ENCODE measurements around the gene DNAJC4.

GRCh38 chr11:64247729-64248531, 17.6 kb downstream of the DNAJC4 start:
- TF ChIP-seq POLR2A (conservative IDR thresholded peaks at IDR 0.05): no peak
- no peak for TF ChIP-seq SETDB1 (IDR thresholded peaks at IDR 0.05; ENCODE audit: low read length)
- TF ChIP-seq MXI1 (IDR thresholded peaks at IDR 0.05; ENCODE audit: low read depth, low read length): no peak
- TF ChIP-seq, protein P1, sequence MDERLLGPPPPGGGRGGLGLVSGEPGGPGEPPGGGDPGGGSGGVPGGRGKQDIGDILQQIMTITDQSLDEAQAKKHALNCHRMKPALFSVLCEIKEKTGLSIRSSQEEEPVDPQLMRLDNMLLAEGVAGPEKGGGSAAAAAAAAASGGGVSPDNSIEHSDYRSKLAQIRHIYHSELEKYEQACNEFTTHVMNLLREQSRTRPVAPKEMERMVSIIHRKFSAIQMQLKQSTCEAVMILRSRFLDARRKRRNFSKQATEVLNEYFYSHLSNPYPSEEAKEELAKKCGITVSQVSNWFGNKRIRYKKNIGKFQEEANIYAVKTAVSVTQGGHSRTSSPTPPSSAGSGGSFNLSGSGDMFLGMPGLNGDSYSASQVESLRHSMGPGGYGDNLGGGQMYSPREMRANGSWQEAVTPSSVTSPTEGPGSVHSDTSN (CRISPR knock-in tag; IDR thresholded peaks at IDR 0.05; ENCODE audit: low read depth): no peak
- TF ChIP-seq, protein P1 (tag; conservative IDR thresholded peaks at IDR 0.05; ENCODE audit: low read depth): no peak
- no peak for TF ChIP-seq HDAC6 (IDR thresholded peaks at IDR 0.05; ENCODE audit: low read depth, low read length)
- no peak for TF ChIP-seq JUNB (CRISPR knock-in tag; conservative IDR thresholded peaks at IDR 0.05)
- TF ChIP-seq ZNF140 (CRISPR knock-in tag; IDR thresholded peaks at IDR 0.05): no peak
- TF ChIP-seq SIN3A (IDR thresholded peaks at IDR 0.05; ENCODE audit: borderline replicate concordance in 2 of 2, control insufficient read depth in 1 of 2, low read depth in 2 of 2, low read length in 2 of 2): no peak
- TF ChIP-seq HNRNPK (IDR thresholded peaks at IDR 0.05; ENCODE audit: low read depth, low read length, poor library complexity, severe bottlenecking): no peak
- no peak for TF ChIP-seq CHCHD3 (CRISPR knock-in tag; IDR thresholded peaks at IDR 0.05)
- TF ChIP-seq ZNF282 (CRISPR knock-in tag; IDR thresholded peaks at IDR 0.05): no peak
